A673 (cell line): ENCODE data around the gene ENTPD6. TPM values are rescaled to one million over a fixed set of nuclear protein-coding genes. Genes with fewer than 3 reads are reported as not detected.

ENCODE experiments used
- BruUV-seq: library from RNA; stranded (reverse); fragments of 400-500 nt; replicated peaks from 2 replicates; lab custom pipeline; 2021; lab: Mats Ljungman, UMichigan
- CTCF ChIA-PET: fragments of 300-600 bp; sonication (Branson Sonifier 250); formaldehyde crosslinking; loops from one replicate; lab custom pipeline; 2022; ENCODE audit warnings: antibody characterized with exemption; lab: Charles Lee
- POLR2A ChIA-PET: fragments of 300-600 bp; sonication (Branson Sonifier 250); formaldehyde crosslinking; loops from one replicate; lab custom pipeline; 2022; ENCODE audit warnings: antibody characterized with exemption; ENCODE audit not compliant: low non-redundant PET; lab: Charles Lee
- DNase-seq: peaks from one replicate; pipeline ENCODE4 v3.0.0-alpha.2; 2015; ENCODE audit warnings: low spot score
- H3K27ac ChIP-seq: fragments of 200-600 bp; sonication (generic); 2 replicates; pipeline ENCODE4 v1.5.1; 2016; ENCODE audit warnings: mixed run types, low read depth, mild to moderate bottlenecking, mixed read lengths, antibody characterized with exemption, low read length; ENCODE audit not compliant: poor library complexity, severe bottlenecking
- H3K27me3 ChIP-seq: fragments of 200-600 bp; sonication (generic); replicated peaks from 2 replicates; pipeline ENCODE4 v1.6.1; 2017; ENCODE audit warnings: mixed run types, low read depth, mild to moderate bottlenecking, mixed read lengths, antibody characterized with exemption, low read length; ENCODE audit not compliant: insufficient read depth, poor library complexity
- H3K36me3 ChIP-seq: fragments of 200-600 bp; sonication (generic); 2 replicates; pipeline ENCODE4 v1.6.1; 2016; ENCODE audit warnings: mixed run types, mild to moderate bottlenecking, mixed read lengths, antibody characterized with exemption, low read length; ENCODE audit not compliant: insufficient read depth, poor library complexity, severe bottlenecking
- H3K4me1 ChIP-seq: fragments of 200-600 bp; sonication (generic); 2 replicates; pipeline ENCODE4 v1.6.1; 2017; ENCODE audit warnings: mixed run types, mild to moderate bottlenecking, mixed read lengths, antibody characterized with exemption, low read length; ENCODE audit not compliant: insufficient read depth, poor library complexity, severe bottlenecking
- H3K4me3 ChIP-seq: fragments of 200-600 bp; sonication (generic); 2 replicates; pipeline ENCODE4 v1.5.1; 2016; ENCODE audit warnings: low read depth, mixed run types, mild to moderate bottlenecking, mixed read lengths, low read length; ENCODE audit not compliant: poor library complexity, severe bottlenecking
- H3K9me3 ChIP-seq: fragments of 200-600 bp; sonication (generic); 2 replicates; pipeline ENCODE4 v1.6.1; 2016; ENCODE audit warnings: mixed run types, low read depth, mild to moderate bottlenecking, mixed read lengths, antibody characterized with exemption, low read length; ENCODE audit not compliant: poor library complexity, severe bottlenecking
- EZH2 ChIP-seq: fragments of 200-600 bp; sonication (generic); IDR thresholded peaks from 2 replicates; pipeline ENCODE4 v1.6.1; 2017; ENCODE audit warnings: borderline replicate concordance, low read depth, mild to moderate bottlenecking, mixed read lengths, antibody characterized with exemption, low read length; ENCODE audit not compliant: poor library complexity, severe bottlenecking
- intact Hi-C: fragments of 100-400 bp; cut with micrococcal nuclease; formaldehyde crosslinking; loops from one replicate; pipeline ENCODE4 v1.10.0; 2022; ENCODE audit not compliant: unreplicated experiment
- total RNA-seq: library from RNA; stranded (reverse); gene quantifications from 2 replicates; pipeline ENCODE4 v1.2.3, GENCODE V29; 2021
- TF ChIP-seq, protein P1 (sequence below): fragments of 300-800, 200-600 bp; sonication (generic); conservative IDR thresholded peaks from 2 replicates; pipeline ENCODE4 v1.5.1; 2017; ENCODE audit warnings: low read depth, mild to moderate bottlenecking, antibody characterized with exemption, low read length, moderate library complexity, mixed read lengths

The ENTPD6 gene
- total RNA-seq, 1 experiment from 2014 or later, result 50.2 TPM

DNA sequence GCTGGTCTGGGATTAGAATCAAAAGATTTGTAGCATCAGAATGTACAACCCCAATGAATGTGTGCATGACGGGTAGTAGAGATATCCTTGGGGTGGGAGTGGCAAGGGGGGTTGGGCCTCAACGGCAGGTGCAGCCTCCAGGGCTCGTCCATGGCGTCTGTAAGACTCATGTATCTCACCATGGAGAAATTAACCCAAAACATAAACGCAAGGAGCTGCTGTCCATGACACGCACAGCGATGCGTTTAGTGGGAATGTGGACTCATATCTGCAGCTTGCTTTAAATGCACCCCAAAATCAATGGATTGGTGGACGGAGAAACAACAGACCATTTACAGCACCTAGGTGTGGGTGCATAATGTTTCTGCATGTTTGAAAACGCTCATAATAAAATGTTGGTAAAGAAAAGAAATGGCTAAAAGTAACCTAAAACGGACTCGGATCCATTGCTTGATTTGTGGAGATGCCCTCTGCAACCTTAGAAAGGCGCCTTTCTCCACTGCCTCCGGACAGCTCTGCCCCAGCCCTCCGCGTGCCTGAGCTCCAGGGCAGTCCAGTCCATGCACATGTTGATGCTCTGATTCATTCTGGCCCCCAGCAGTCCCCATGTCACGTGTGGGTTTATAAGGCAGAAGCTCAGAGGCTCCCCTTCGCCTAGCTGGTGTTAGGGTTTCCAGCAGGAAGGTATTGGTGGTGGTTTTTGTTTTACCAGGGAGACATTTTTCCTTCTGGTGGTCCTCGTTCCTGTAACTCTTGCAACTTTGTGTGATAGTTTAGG, 76.9 kb downstream of the ENTPD6 start:
- Histone ChIP-seq H3K36me3 (peaks cover 12% of the 10 kb centered on the region), H3K4me1 (no peaks in the 10 kb centered on the region), H3K4me3 (no peak overlapping the region), H3K27me3 (no peaks in the 10 kb centered on the region), H3K27ac (no peak overlapping the region), H3K9me3 (no peaks in the 10 kb centered on the region)
- no peak for TF ChIP-seq EZH2
- TF ChIP-seq, protein P1, sequence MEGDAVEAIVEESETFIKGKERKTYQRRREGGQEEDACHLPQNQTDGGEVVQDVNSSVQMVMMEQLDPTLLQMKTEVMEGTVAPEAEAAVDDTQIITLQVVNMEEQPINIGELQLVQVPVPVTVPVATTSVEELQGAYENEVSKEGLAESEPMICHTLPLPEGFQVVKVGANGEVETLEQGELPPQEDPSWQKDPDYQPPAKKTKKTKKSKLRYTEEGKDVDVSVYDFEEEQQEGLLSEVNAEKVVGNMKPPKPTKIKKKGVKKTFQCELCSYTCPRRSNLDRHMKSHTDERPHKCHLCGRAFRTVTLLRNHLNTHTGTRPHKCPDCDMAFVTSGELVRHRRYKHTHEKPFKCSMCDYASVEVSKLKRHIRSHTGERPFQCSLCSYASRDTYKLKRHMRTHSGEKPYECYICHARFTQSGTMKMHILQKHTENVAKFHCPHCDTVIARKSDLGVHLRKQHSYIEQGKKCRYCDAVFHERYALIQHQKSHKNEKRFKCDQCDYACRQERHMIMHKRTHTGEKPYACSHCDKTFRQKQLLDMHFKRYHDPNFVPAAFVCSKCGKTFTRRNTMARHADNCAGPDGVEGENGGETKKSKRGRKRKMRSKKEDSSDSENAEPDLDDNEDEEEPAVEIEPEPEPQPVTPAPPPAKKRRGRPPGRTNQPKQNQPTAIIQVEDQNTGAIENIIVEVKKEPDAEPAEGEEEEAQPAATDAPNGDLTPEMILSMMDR, result no peak
- CTCF ChIA-PET, result no interaction called here
- intact Hi-C loops, result no loop called here
- DNase-seq, result no peak
- POLR2A ChIA-PET, result no interaction called here
- BruUV-seq, result no TSS peak

DNA sequence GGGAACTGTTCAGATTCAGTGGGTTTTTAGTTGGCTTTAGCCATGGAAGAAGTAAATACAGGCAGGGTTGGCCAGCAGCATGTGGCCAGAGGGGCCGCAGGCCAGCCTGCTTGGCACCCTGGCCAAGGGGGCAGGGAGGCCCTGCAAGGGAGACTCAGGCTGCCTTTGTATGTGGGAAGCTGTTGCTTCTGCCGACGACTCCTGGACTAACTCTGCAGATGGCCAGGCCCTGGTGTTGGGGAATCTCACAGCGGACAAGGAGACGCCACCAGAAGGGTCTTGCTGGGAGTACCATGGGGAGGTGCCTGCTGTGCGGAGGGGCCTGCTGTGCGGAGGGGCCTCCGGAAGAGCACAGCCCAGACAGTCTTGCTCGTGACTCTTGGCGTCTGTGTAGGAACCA, 77.5 kb downstream of the ENTPD6 start:
- ChIA-PET POLR2A (no interaction called here), CTCF (no interaction called here)
- DNase-seq, result no peak
- peak overlapping the region; percentile 20 for H3K27ac ChIP-seq
- no peaks in the 10 kb centered on the region for H3K9me3 ChIP-seq
- no peak overlapping the region for H3K4me3 ChIP-seq
- peaks cover 12% of the 10 kb centered on the region for H3K36me3 ChIP-seq
- no peaks in the 10 kb centered on the region for H3K4me1 ChIP-seq
- intact Hi-C loops, result no loop called here
- no peaks in the 10 kb centered on the region for H3K27me3 ChIP-seq
- TF ChIP-seq, protein P1, result no peak
- no peak for TF ChIP-seq EZH2
- no TSS peak for BruUV-seq

DNA sequence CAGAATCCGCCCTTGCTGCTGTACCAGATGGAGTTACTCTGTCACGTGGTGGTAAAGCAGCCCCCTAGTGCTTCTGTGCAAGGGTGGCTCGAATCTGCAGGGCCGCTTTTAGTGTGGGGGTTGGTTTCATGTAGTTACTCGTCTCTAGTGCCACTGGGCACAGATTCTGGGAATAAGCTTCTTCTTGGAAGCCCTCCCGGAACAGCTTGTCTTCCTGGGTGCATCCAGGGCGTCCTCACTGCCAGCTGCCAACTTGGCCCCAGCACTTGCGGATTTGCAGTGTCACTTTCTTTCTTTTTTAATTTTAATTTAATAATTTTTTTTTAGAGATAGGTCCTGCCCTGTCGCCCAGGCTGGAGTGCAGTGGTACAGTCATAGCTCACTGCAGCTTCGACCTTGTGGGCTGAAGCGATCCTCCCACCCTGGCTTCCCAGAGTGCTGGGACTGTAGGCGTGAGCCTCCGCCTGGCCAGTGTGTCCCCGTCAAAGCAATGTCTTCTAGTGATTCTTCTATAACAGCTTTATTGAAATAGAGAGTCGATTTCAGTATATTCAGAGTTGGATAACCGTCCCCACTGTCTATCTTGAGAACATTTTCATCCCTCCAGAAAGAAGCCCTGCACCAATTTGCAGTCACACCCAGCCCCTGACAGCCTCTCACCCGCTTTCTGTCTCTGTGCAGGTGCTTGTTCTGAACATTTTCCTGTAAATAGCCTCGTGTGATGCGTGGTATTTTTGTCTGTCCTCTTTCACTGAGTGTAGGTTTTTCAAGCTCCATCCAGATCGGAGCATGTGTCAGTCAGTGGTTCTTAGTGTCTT, 78.2 kb downstream of the ENTPD6 start:
- no peaks in the 10 kb centered on the region for H3K9me3 ChIP-seq
- ChIA-PET CTCF (no interaction called here), POLR2A (no interaction called here)
- H3K4me1 ChIP-seq, result no peaks in the 10 kb centered on the region
- BruUV-seq, result no TSS peak
- intact Hi-C loops, result no loop called here
- TF ChIP-seq EZH2, result no peak
- no peak overlapping the region for H3K4me3 ChIP-seq
- H3K27me3 ChIP-seq, result no peaks in the 10 kb centered on the region
- peaks cover 12% of the 10 kb centered on the region for H3K36me3 ChIP-seq
- no peak for DNase-seq
- no peak overlapping the region for H3K27ac ChIP-seq
